Hippocampal formation (tissue), 2 donors: Measurements from ENCODE around the gene PRRG2.

ENCODE experiments used
- DNase-seq, 2 donors: peaks; one replicate each; lab custom pipeline; 2025; lab: John Stamatoyannopoulos, UW

PRRG2 gene

GRCh38 chr19:49589502-49589905 lies 8.4 kb downstream of the PRRG2 start:
- DNase-seq: no peak

GRCh38 chr19:49590071-49590970 lies 9.2 kb downstream of the PRRG2 start:
- DNase-seq: peak; percentile 47 to 75

- peak; percentile 70 to 89 for DNase-seq
Measured at GRCh38 chr19:49590971-49591730, 10.0 kb downstream of the PRRG2 start, which contains the start of gene PRR12. Gene PRR12 (plus strand): TSS chr19:49591182. CDS start chr19:49591655, 473 bp downstream.

- DNase-seq: peak in 1 of 2 donors; percentile 48
Measured at GRCh38 chr19:49591731-49592485, 10.8 kb downstream of the PRRG2 start.

- DNase-seq: no peak
Measured at GRCh38 chr19:49592486-49593232, 11.5 kb downstream of the PRRG2 start.

- peak; percentile 87 to 91 for DNase-seq
Measured at GRCh38 chr19:49593233-49594113, 12.4 kb downstream of the PRRG2 start.

GRCh38 chr19:49594157-49594992 lies 13.3 kb downstream of the PRRG2 start:
- DNase-seq: no peak

- no peak for DNase-seq
Measured at GRCh38 chr19:49594993-49595818, 14.1 kb downstream of the PRRG2 start.

- no peak for DNase-seq
Measured at GRCh38 chr19:49595819-49596404, 14.8 kb downstream of the PRRG2 start.

GRCh38 chr19:49596407-49596806 lies 15.3 kb downstream of the PRRG2 start:
- no peak for DNase-seq

- no peak for DNase-seq
Measured at GRCh38 chr19:49596954-49597702, 16.0 kb downstream of the PRRG2 start.

GRCh38 chr19:49597703-49597974 lies 16.5 kb downstream of the PRRG2 start:
- DNase-seq: no peak

- DNase-seq: no peak
Measured at GRCh38 chr19:49599378-49600295, 18.5 kb downstream of the PRRG2 start.

- DNase-seq: no peak
Measured at GRCh38 chr19:49601482-49602038, 20.4 kb downstream of the PRRG2 start.

- DNase-seq: no peak
Measured at GRCh38 chr19:49602806-49603205, 21.7 kb downstream of the PRRG2 start.

GRCh38 chr19:49605605-49606004 lies 24.5 kb downstream of the PRRG2 start:
- DNase-seq: no peak
